SU-DHL-6 (cell line): ENCODE measurements around the gene FGF1.

Experiments used
- H2AFZ ChIP-seq: fragments of 200-600 bp; sonication (generic); 2 replicates; pipeline ENCODE4 v1.6.1; 2014; ENCODE audit warnings: low read depth, mild to moderate bottlenecking, moderate library complexity, mixed read lengths, antibody characterized with exemption, low read length; ENCODE audit not compliant: severe bottlenecking
- H3F3A ChIP-seq: fragments of 200-600 bp; shearing (Covaris generic); 2 replicates; pipeline ENCODE4 v1.6.0; 2016; ENCODE audit warnings: antibody characterized with exemption, mild to moderate bottlenecking; ENCODE audit not compliant: insufficient read depth
- H3K27ac ChIP-seq: fragments of 200-600 bp; sonication (generic); 2 replicates; pipeline ENCODE4 v1.5.1; 2016; ENCODE audit warnings: low read depth, mild to moderate bottlenecking, low read length, moderate library complexity, mixed read lengths
- H3K27me3 ChIP-seq: fragments of 200-600 bp; sonication (generic), shearing (Covaris generic); 2 replicates; pipeline ENCODE4 v1.6.0; 2014; ENCODE audit warnings: mild to moderate bottlenecking, low read length
- H3K36me3 ChIP-seq: fragments of 200-600 bp; sonication (generic); 2 replicates; pipeline ENCODE4 v1.6.1; 2014; ENCODE audit warnings: mild to moderate bottlenecking, low read length, mixed read lengths
- H3K4me2 ChIP-seq: fragments of 300-600, 200-600 bp; shearing (Covaris generic), sonication (generic); 2 replicates; pipeline ENCODE4 v1.6.0; 2014; ENCODE audit warnings: low read length, low read depth, mild to moderate bottlenecking; ENCODE audit not compliant: poor library complexity, severe bottlenecking
- H3K4me3 ChIP-seq: fragments of 200-600 bp; sonication (generic); 2 replicates; pipeline ENCODE4 v1.5.1; 2014; ENCODE audit warnings: antibody characterized with exemption, low read length, mild to moderate bottlenecking, mixed read lengths; ENCODE audit not compliant: insufficient read depth, poor library complexity, severe bottlenecking
- H3K79me2 ChIP-seq: fragments of 200-600 bp; sonication (generic); 2 replicates; pipeline ENCODE4 v1.6.1; 2014; ENCODE audit warnings: mild to moderate bottlenecking, low read length, moderate library complexity; ENCODE audit not compliant: insufficient read depth
- H3K9ac ChIP-seq: fragments of 200-600 bp; sonication (generic); 2 replicates; pipeline ENCODE4 v1.7.0; 2014; ENCODE audit warnings: mild to moderate bottlenecking, low read length
- H3K9me2 ChIP-seq: fragments of 200-600 bp; sonication (generic); replicated peaks from 2 replicates; pipeline ENCODE4 v1.6.1; 2014; ENCODE audit warnings: low read length; ENCODE audit not compliant: insufficient read depth
- H3K9me3 ChIP-seq: fragments of 200-600 bp; sonication (generic); 2 replicates; pipeline ENCODE4 v1.6.1; 2014; ENCODE audit warnings: low read length, mixed read lengths; ENCODE audit not compliant: insufficient read depth
- H4K20me1 ChIP-seq: fragments of 200-600 bp; sonication (generic); 2 replicates; pipeline ENCODE4 v1.6.1; 2014; ENCODE audit warnings: low read depth, mild to moderate bottlenecking, antibody characterized with exemption, low read length, moderate library complexity, mixed read lengths
- CTCF ChIP-seq: fragments of 200-600 bp; sonication (generic); IDR thresholded peaks from one replicate; pipeline ENCODE4 v1.5.1; 2017; ENCODE audit warnings: antibody characterized with exemption, mild to moderate bottlenecking, low read length, moderate library complexity; ENCODE audit not compliant: insufficient read depth, poor library complexity, severe bottlenecking
- EZH2phosphoT487 ChIP-seq: fragments of 200-600 bp; sonication (generic), shearing (Covaris generic); conservative IDR thresholded peaks from 2 replicates; pipeline ENCODE4 v1.6.1; 2018; ENCODE audit warnings: mild to moderate bottlenecking, antibody characterized with exemption, low read length, moderate library complexity, mixed read lengths

Gene FGF1

GRCh38 chr5:142597546-142598337 is 88.1 kb downstream of the FGF1 start:
- TF ChIP-seq EZH2phosphoT487 (no peak), CTCF (no peak)
- no peaks in the 10 kb centered on the region for H3K79me2 ChIP-seq
- H2AFZ ChIP-seq, result no peak overlapping the region
- H3K9ac ChIP-seq, result no peak overlapping the region
- no peaks in the 10 kb centered on the region for H3K27me3 ChIP-seq
- no peaks in the 10 kb centered on the region for H3F3A ChIP-seq
- no peak overlapping the region for H3K27ac ChIP-seq
- H3K9me2 ChIP-seq, result no peaks in the 10 kb centered on the region
- no peaks in the 10 kb centered on the region for H4K20me1 ChIP-seq
- H3K4me2 ChIP-seq, result no peak overlapping the region
- H3K36me3 ChIP-seq, result no peaks in the 10 kb centered on the region
- no peaks in the 10 kb centered on the region for H3K9me3 ChIP-seq
- no peak overlapping the region for H3K4me3 ChIP-seq

GRCh38 chr5:142597025-142597424 is 88.9 kb downstream of the FGF1 start:
- H3K9me3 ChIP-seq, result no peaks in the 10 kb centered on the region
- H3K4me2 ChIP-seq, result no peak overlapping the region
- H3K4me3 ChIP-seq, result no peak overlapping the region
- H3K27me3 ChIP-seq, result no peaks in the 10 kb centered on the region
- TF ChIP-seq CTCF (no peak), EZH2phosphoT487 (no peak)
- H2AFZ ChIP-seq, result no peak overlapping the region
- H3K27ac ChIP-seq, result no peak overlapping the region
- H3K9me2 ChIP-seq, result no peaks in the 10 kb centered on the region
- no peaks in the 10 kb centered on the region for H3K36me3 ChIP-seq
- no peaks in the 10 kb centered on the region for H3K79me2 ChIP-seq
- no peaks in the 10 kb centered on the region for H4K20me1 ChIP-seq
- H3F3A ChIP-seq, result no peaks in the 10 kb centered on the region
- H3K9ac ChIP-seq, result no peak overlapping the region

- no peaks in the 10 kb centered on the region for H4K20me1 ChIP-seq
- H3K9me2 ChIP-seq, result no peaks in the 10 kb centered on the region
- H3K27me3 ChIP-seq, result no peaks in the 10 kb centered on the region
- no peak overlapping the region for H3K9ac ChIP-seq
- no peaks in the 10 kb centered on the region for H3F3A ChIP-seq
- no peaks in the 10 kb centered on the region for H3K36me3 ChIP-seq
- H3K27ac ChIP-seq, result no peak overlapping the region
- H3K9me3 ChIP-seq, result no peaks in the 10 kb centered on the region
- no peaks in the 10 kb centered on the region for H3K79me2 ChIP-seq
- H3K4me3 ChIP-seq, result no peak overlapping the region
- H3K4me2 ChIP-seq, result no peak overlapping the region
- H2AFZ ChIP-seq, result no peak overlapping the region
- TF ChIP-seq CTCF, result no peak
- TF ChIP-seq EZH2phosphoT487, result no peak
Observed at GRCh38 chr5:142592365-142592764, 93.5 kb downstream of the FGF1 start.
